Ureter (tissue), 1 donor: ENCODE measurements around the gene CSTF1. TPM values are rescaled to one million over a fixed set of nuclear protein-coding genes. Genes with fewer than 3 reads are reported as not detected.

Experiments
- DNase-seq: peaks from one replicate; pipeline ENCODE4 v3.0.0-alpha.2; 2020; ENCODE audit warnings: low spot score
- total RNA-seq: library from RNA; stranded (reverse); gene quantifications from one replicate; pipeline ENCODE4 v1.2.4, GENCODE V29; 2023
- donor health status: DM: yes; HTN: yes; CAD: no.

CSTF1 gene
- total RNA-seq, 1 donor from 2014 or later, result 36.6 TPM

- no peak for DNase-seq
Observed at GRCh38 chr20:56454754-56455153, 62.3 kb downstream of the CSTF1 start.

Other genes with a start within 250 kb of the CSTF1 start
- not detected for gene MC3R, start 143.9 kb upstream of the CSTF1 start, total RNA-seq
- 50.3 TPM for gene FAM210B, start 33.7 kb upstream of the CSTF1 start, total RNA-seq
- 1.6 TPM for gene AURKA, start 430 bp upstream of the CSTF1 start, total RNA-seq
- gene CASS4, start 19.6 kb downstream of the CSTF1 start, total RNA-seq, result 0.91 TPM
- gene RTF2, start 76.0 kb downstream of the CSTF1 start, total RNA-seq, result 91.2 TPM
- not detected for gene FAM209A, start 132.1 kb downstream of the CSTF1 start, total RNA-seq
- gene FAM209B, start 140.6 kb downstream of the CSTF1 start, total RNA-seq, result not detected
- 12.5 TPM for gene TFAP2C, start 236.7 kb downstream of the CSTF1 start, total RNA-seq